ENCODE data around the gene CYP4F2. TPM values are rescaled to one million over a fixed set of nuclear protein-coding genes. Genes with fewer than 3 reads are reported as not detected.

Gene CYP4F2
- total and polyA plus RNA-seq, 2 donors (not counting 3 experiments of a cell fraction or from before 2014, with no cell fraction given), result not detected

DNA sequence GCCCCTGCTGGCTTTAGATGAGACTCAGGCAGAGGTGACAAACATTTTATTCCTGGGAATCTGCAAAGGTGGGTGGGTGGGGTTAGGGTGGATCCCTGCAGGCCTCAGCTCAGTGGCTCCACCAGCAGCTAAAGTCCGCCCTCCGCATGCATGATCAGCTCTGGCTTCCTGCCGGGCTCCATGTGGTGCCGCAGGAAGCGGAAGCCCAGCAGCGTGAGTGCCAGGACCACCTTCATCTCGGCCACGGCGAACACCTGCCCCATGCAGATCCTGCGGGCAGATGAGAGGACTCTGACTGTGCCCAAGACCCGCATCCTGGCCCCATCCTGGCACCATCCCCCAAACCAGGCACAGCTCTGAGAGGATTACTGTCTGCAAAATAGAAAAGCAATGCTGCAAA is 26.3 kb downstream of the CYP4F2 start:
- BruUV-seq (replicated peaks), result no TSS peak
- dilution Hi-C loops (cut with MboI; ENCODE audit: extremely low pct_ligation_motif_present, low sequenced_read_pairs) (no loop called here), intact Hi-C loops (cut with micrococcal nuclease) (no loop called here)
- no peak overlapping the region for H3K4me3 ChIP-seq (replicated peaks in 1 of 3; ENCODE audit: insufficient read depth in 1 of 3, low read depth in 1 of 3, low read length in 3 of 3)
- H4K20me1 ChIP-seq (replicated peaks; ENCODE audit: control insufficient read depth, extremely low read depth, insufficient read depth, low read length), result no peaks in the 10 kb centered on the region
- FAIRE-seq, result no peak
- no peaks in the 10 kb centered on the region for H3K9me3 ChIP-seq (replicated peaks; ENCODE audit: control insufficient read depth, insufficient read depth, low read length)
- no peak overlapping the region for H2AFZ ChIP-seq (ENCODE audit: low read depth, low read length)
- no peak overlapping the region for H3K9ac ChIP-seq (replicated peaks; ENCODE audit: extremely low read depth, insufficient read depth, low read length)
- H3K36me3 ChIP-seq (ENCODE audit: control insufficient read depth in 2 of 2, extremely low read depth in 1 of 2, insufficient read depth in 2 of 2, low read length in 2 of 2), result no peaks in the 10 kb centered on the region
- no peak for DNase-seq (ENCODE audit: low read depth, low spot score)
- ChIA-PET CTCF (interaction anchor here (1.0 kb wide), 1 partner anchor 11 kb away, joined by 3 read pairs; no protein-coding TSS in a partner anchor), POLR2A (no interaction called here)
- H3K4me1 ChIP-seq (ENCODE audit: control insufficient read depth, extremely low read depth, insufficient read depth, low read length), result no peaks in the 10 kb centered on the region
- H3K79me2 ChIP-seq (ENCODE audit: control insufficient read depth, insufficient read depth, low read length), result no peaks in the 10 kb centered on the region
- no peaks in the 10 kb centered on the region for H3K27me3 ChIP-seq (ENCODE audit: control insufficient read depth in 2 of 2, insufficient read depth in 2 of 2, low read length in 2 of 2)
- TF ChIP-seq POLR2AphosphoS5 (IDR thresholded peaks at IDR 0.05; ENCODE audit: insufficient read depth, low read depth, low read length) (no peak), MAX (IDR thresholded peaks at IDR 0.05; ENCODE audit: insufficient read depth, insufficient read length) (no peak), JUN (IDR thresholded peaks at IDR 0.05; ENCODE audit: borderline replicate concordance, insufficient read depth, insufficient read length, low read depth) (no peak), EZH2 (IDR thresholded peaks at IDR 0.05; ENCODE audit: borderline replicate concordance, low read depth, low read length, severe bottlenecking) (no peak), POLR2A (IDR thresholded peaks at IDR 0.05; ENCODE audit: low read depth, low read length) (no peak), CTCF (IDR thresholded peaks at IDR 0.05; ENCODE audit: extremely low read depth in 1 of 2, insufficient read depth in 1 of 2, low read depth in 1 of 2, low read length in 2 of 2) (no peak), FOS (IDR thresholded peaks at IDR 0.05; ENCODE audit: borderline replicate concordance, insufficient read depth, low read length) (no peak), MYC (IDR thresholded peaks at IDR 0.05; ENCODE audit: low read depth, low read length) (no peak), GATA2 (IDR thresholded peaks at IDR 0.05; ENCODE audit: insufficient read depth, insufficient read length, low read depth, low read length) (no peak)
- H3K27ac ChIP-seq (ENCODE audit: insufficient read depth, low read depth, low read length), result no peak overlapping the region
- H3K9me1 ChIP-seq (replicated peaks; ENCODE audit: control insufficient read depth, extremely low read depth, insufficient read depth, low read length), result no peaks in the 10 kb centered on the region
- no peak overlapping the region for H3K4me2 ChIP-seq (ENCODE audit: insufficient read depth, low read length)

All from endothelial cell of umbilical vein (primary cell).